ENCODE data around the gene TECR. TPM values are rescaled to one million over a fixed set of nuclear protein-coding genes. Genes with fewer than 3 reads are reported as not detected.

TECR gene
- total RNA-seq, 4 donors from 2014 or later: 4.6 to 68.2 (median 33.9) TPM

DNA sequence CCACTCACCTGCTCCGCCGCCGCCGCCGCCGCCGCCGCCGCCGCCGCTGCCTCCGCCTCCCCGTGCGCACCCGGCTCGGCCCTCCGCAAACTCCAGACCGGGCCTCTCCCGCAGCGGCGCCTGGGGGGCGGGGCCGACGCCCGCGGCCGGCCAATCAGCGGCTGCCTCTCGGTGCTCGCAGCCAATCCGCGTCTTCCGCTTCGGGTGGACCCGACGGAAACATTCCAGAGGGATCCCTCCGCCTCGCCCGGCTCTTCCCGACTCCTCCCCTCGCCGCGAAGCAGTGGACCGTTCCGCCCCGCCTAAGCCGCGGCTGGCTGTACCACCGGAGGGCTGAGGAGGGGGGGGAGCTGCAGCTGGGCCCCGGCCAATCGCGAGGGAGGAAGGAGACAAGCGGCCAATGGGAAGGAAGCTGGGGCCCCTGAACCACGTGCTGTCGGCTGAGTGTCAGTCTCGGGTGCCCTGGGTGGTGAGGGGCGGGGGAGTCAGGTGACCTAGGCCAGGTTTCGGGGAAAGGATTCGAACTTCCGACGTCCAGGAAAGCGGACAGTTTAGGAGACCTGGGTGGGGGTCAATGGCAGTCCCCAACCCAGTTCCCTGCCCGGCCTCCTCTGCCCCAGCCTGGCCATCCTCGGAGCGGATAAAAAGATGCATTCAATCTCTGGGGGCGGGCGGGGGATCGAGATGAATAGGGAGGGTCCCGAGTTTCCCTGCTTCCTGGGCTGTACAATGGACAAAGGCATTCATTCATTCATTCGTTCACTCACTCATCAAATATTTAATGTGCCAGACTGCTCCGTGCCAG lies 33.2 kb upstream of the TECR start, which contains the start of gene GIPC1:
Gene GIPC1, minus strand, starts transcription at position 99 of the 805 bp plus-strand sequence. CDS start 13,151 bp downstream, outside the sequence.
- Histone ChIP-seq H3K27ac (peak within 1 kb of the TSS; percentile 65 to 80), H3K4me1 (peaks cover 0 to 4% of the 10 kb centered on the region in 2 donors), H3K36me3 (no peaks in the 10 kb centered on the region), H3K9me3 (no peaks in the 10 kb centered on the region), H3K27me3 (no peaks in the 10 kb centered on the region), H3K4me3 (peak within 1 kb of the TSS; percentile 65 to 99)
- intact Hi-C loops (cut with DNase I; ENCODE audit: low total_unique reads): no loop called here
- DNase-seq: peak; percentile 96 to 98
- TF ChIP-seq POLR2A (IDR thresholded peaks at IDR 0.05): peak; percentile 45 to 68
- TF ChIP-seq, protein P1, sequence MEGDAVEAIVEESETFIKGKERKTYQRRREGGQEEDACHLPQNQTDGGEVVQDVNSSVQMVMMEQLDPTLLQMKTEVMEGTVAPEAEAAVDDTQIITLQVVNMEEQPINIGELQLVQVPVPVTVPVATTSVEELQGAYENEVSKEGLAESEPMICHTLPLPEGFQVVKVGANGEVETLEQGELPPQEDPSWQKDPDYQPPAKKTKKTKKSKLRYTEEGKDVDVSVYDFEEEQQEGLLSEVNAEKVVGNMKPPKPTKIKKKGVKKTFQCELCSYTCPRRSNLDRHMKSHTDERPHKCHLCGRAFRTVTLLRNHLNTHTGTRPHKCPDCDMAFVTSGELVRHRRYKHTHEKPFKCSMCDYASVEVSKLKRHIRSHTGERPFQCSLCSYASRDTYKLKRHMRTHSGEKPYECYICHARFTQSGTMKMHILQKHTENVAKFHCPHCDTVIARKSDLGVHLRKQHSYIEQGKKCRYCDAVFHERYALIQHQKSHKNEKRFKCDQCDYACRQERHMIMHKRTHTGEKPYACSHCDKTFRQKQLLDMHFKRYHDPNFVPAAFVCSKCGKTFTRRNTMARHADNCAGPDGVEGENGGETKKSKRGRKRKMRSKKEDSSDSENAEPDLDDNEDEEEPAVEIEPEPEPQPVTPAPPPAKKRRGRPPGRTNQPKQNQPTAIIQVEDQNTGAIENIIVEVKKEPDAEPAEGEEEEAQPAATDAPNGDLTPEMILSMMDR (IDR thresholded peaks at IDR 0.05): no peak

DNA sequence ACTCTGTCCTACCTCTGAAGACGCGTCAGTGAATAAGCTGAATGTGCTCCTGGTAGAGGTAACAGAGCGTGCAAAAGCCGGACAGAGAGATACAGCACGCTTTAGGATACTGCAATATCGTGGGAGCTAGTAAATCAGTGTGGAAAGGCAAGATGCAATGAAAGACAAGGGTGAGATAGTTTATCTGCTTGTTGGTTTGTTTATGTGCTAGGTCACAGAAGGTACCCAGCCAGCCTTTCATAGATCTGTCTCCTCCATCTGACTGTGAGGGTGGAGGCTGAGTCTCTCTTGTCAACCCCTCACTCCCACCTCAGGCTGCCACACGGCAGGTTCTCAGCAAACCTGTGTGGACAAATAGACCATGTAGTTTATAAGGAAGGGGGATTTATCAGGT lies 32.6 kb upstream of the TECR start:
- intact Hi-C loops (cut with DNase I; ENCODE audit: low total_unique reads): no loop called here
- Histone ChIP-seq H3K9me3 (no peaks in the 10 kb centered on the region), H3K27me3 (no peaks in the 10 kb centered on the region), H3K27ac (peak overlapping the region; percentile 63 to 80), H3K4me1 (peaks cover 0 to 4% of the 10 kb centered on the region in 2 donors), H3K36me3 (no peaks in the 10 kb centered on the region), H3K4me3 (peak overlapping the region; percentile 65 to 99)
- no peak for TF ChIP-seq POLR2A (IDR thresholded peaks at IDR 0.05)
- TF ChIP-seq, protein P1 (IDR thresholded peaks at IDR 0.05): no peak
- DNase-seq: no peak

DNA sequence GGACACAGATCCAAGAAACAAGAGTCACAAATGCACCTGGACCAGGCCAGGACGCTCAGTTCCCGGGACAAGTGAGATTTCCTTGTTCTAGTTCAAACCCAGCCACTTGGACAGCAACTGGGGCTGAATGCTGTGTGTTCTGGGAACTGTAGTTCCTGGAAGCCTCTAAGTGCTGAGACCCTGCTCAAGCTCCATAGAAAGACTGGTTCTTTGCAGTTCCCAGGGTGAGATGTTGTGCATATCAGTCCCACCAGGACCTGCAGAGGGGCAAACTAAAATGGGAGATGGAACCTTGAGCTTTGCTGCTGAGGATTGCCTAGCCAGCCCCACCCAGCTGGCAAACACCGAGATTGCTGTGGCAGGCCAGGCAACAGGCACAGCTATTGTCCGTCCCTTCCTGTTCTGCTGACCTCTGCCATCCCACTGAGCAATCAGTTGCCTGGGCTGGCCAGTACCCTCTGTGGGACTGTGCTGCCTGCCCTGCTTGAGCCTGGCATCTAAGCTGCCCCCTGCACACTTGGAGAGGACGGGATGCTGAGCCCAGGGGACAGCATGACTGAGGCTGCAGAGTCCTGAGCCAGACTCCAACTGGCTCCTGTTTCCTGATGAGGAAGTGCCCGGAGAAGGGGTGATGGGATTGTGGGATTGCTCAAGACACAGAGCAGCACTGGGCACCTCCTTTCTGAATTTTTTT lies 32.0 kb upstream of the TECR start:
- Histone ChIP-seq H3K9me3 (no peaks in the 10 kb centered on the region), H3K27me3 (no peaks in the 10 kb centered on the region), H3K4me1 (peaks cover 0 to 4% of the 10 kb centered on the region in 2 donors), H3K27ac (peak overlapping the region in 1 of 2 donors; percentile 80), H3K36me3 (no peaks in the 10 kb centered on the region), H3K4me3 (no peak overlapping the region)
- intact Hi-C loops (cut with DNase I; ENCODE audit: low total_unique reads): no loop called here
- TF ChIP-seq POLR2A (IDR thresholded peaks at IDR 0.05): no peak
- TF ChIP-seq, protein P1 (IDR thresholded peaks at IDR 0.05): no peak
- DNase-seq: no peak

DNA sequence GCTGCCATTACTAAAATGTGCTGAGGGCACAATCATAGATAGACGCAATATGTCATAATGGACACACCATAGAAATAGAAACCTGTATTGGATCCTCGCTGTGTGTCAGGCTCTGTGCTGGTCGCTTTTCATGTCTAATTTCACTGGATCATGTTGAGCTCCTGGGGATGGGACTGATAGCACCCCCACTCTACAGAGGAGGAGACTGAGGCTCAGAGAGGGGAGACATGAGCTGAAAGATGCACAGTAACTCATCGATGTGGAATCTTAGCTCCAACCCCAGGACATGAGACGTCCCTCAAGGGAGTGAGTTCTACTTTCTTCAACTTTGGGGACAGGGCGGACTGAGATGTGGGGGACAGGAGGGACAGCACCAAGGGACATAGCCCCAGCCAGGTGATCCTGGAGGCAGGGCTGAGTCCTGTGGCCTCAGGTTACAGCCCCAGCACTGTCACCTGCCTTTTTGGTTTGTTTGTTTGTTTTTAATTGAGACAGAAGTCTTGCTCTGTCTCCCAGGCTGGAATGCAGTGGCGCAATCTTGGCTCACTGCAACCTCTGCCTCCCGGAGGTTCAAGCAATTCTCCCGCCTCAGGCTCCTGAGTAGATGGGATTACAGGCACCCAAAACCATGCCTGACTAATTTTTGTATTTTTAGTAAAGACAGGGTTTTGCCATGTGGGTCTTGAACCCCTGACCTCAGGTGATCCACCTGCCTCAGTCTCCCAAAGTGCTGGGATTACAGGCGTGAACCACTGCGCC lies 26.9 kb upstream of the TECR start:
- DNase-seq: no peak
- Histone ChIP-seq H3K9me3 (no peaks in the 10 kb centered on the region), H3K4me1 (no peaks in the 10 kb centered on the region), H3K4me3 (no peak overlapping the region), H3K27ac (no peak overlapping the region), H3K36me3 (no peaks in the 10 kb centered on the region), H3K27me3 (no peaks in the 10 kb centered on the region)
- TF ChIP-seq POLR2A (IDR thresholded peaks at IDR 0.05): no peak
- TF ChIP-seq, protein P1 (IDR thresholded peaks at IDR 0.05): no peak
- intact Hi-C loops (cut with DNase I; ENCODE audit: low total_unique reads): no loop called here

Measured in uterus (tissue), 4 donors.